ENCODE data around the gene TMED5.

The TMED5 gene

GRCh38 chr1:93154898-93155297, 25.3 kb downstream of the TMED5 start:
- Mint-ChIP-seq H3K36me3 (ENCODE audit: low read depth) (peaks cover 22% of the 10 kb centered on the region), H3K4me1 (ENCODE audit: low read depth) (peaks cover 11% of the 10 kb centered on the region), H3K4me3 (no peak overlapping the region), H3K27ac (no peak overlapping the region), H3K9me3 (no peaks in the 10 kb centered on the region), H3K27me3 (ENCODE audit: low read depth) (no peaks in the 10 kb centered on the region)

DNA sequence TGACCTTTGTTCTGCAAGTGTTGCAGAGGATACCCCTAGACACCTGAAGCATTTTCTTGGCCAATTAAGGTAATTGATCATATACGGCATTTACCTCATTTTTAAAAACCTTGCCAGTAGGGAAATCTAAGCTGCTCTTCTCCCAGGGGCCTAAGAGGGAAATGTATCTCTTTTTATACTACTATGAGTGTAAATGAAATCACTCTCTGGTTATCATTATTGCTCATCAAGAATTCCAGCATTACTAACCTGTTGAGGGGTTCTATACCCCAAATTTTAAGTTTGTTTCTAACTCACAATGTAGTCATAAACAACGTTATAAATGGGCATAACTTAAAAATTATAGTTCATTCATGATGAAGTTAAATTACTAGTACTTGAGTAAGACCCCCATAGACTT, 27.4 kb downstream of the TMED5 start:
- Mint-ChIP-seq H3K36me3 (ENCODE audit: low read depth) (peaks cover 26% of the 10 kb centered on the region), H3K27ac (no peak overlapping the region), H3K9me3 (no peaks in the 10 kb centered on the region), H3K27me3 (ENCODE audit: low read depth) (no peaks in the 10 kb centered on the region), H3K4me1 (ENCODE audit: low read depth) (peaks cover 11% of the 10 kb centered on the region), H3K4me3 (no peak overlapping the region)

DNA sequence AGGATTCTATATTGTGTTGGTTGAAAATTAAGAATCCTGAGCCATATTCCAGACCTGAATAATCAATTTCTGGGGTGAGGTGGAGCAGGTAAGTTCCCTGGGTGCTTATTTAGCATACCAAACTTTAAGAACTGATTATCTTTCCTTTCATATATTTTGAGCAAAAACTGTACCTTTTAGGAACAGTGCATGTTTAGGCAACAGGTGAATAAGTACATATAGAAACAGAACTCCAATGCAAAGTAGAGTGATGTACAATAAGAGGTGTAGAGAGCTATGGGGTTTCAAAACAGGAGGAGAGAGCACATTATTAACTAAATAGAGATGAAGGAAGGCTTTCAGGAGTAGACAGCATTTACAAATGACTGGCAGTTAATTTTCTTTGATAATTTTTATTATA, 28.7 kb downstream of the TMED5 start:
- Mint-ChIP-seq H3K27ac (peak overlapping the region; percentile 3), H3K4me3 (no peak overlapping the region), H3K4me1 (ENCODE audit: low read depth) (peaks cover 12% of the 10 kb centered on the region), H3K27me3 (ENCODE audit: low read depth) (no peaks in the 10 kb centered on the region), H3K36me3 (ENCODE audit: low read depth) (peaks cover 29% of the 10 kb centered on the region), H3K9me3 (no peaks in the 10 kb centered on the region)

DNA sequence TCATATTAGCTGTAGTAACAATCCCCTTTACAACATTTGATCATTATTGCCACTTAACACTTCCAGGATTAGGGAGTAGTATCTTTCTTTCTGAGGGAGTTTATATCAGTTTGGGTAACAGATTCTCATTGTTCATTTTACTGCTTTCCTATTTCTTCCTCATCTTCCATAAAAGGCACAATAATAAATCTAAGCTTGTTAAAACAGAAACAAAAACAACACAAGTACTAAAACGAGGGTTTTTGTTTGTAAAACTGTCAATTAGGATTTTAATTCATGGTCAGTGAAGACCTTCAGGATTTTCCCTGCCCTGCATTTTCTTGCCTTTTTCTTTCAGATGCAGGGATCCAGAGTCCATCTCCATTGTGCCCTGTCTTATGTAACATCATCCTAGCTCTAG, 29.5 kb downstream of the TMED5 start:
- no peak overlapping the region for H3K27ac Mint-ChIP-seq
- no peak overlapping the region for H3K4me3 Mint-ChIP-seq
- peaks cover 26% of the 10 kb centered on the region for H3K36me3 Mint-ChIP-seq (ENCODE audit: low read depth)
- H3K4me1 Mint-ChIP-seq (ENCODE audit: low read depth): peaks cover 10% of the 10 kb centered on the region
- no peaks in the 10 kb centered on the region for H3K27me3 Mint-ChIP-seq (ENCODE audit: low read depth)
- H3K9me3 Mint-ChIP-seq: no peaks in the 10 kb centered on the region

GRCh38 chr1:93148001-93148400, 32.2 kb downstream of the TMED5 start:
- H3K27ac Mint-ChIP-seq: no peak overlapping the region

GRCh38 chr1:93143769-93144168, 36.4 kb downstream of the TMED5 start:
- Mint-ChIP-seq H3K36me3 (ENCODE audit: low read depth) (peaks cover 13% of the 10 kb centered on the region), H3K27me3 (ENCODE audit: low read depth) (no peaks in the 10 kb centered on the region), H3K27ac (no peak overlapping the region), H3K4me3 (no peak overlapping the region), H3K9me3 (no peaks in the 10 kb centered on the region), H3K4me1 (ENCODE audit: low read depth) (peaks cover 7% of the 10 kb centered on the region)

More at GRCh38 chr1:93148001-93148400, 32.2 kb downstream of the TMED5 start:
- Mint-ChIP-seq H3K36me3 (ENCODE audit: low read depth) (peaks cover 20% of the 10 kb centered on the region), H3K4me1 (ENCODE audit: low read depth) (peaks cover 6% of the 10 kb centered on the region), H3K27me3 (ENCODE audit: low read depth) (no peaks in the 10 kb centered on the region), H3K9me3 (no peaks in the 10 kb centered on the region), H3K4me3 (no peak overlapping the region)

DNA sequence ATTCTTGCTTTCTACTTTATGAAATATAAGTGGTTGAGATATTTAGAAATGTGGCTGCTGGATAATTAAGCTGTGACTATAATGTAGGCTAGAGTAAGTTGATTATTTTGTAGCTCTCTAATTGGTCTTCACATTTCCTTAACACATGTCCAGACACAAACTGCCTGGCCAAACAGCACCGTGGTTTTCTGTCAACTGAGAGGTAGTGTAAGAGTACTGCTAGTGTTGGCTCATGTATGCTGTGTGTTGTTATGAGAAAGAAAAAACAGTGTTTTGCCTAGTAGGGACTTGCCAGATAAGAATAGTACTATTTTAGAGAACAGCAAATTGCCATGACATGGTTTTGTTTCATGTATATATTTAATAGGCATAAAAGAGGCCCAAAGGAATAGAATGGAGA, 37.1 kb downstream of the TMED5 start:
- Mint-ChIP-seq H3K4me3 (no peak overlapping the region), H3K27me3 (ENCODE audit: low read depth) (no peaks in the 10 kb centered on the region), H3K36me3 (ENCODE audit: low read depth) (peaks cover 12% of the 10 kb centered on the region), H3K9me3 (no peaks in the 10 kb centered on the region), H3K27ac (no peak overlapping the region), H3K4me1 (ENCODE audit: low read depth) (peaks cover 7% of the 10 kb centered on the region)

DNA sequence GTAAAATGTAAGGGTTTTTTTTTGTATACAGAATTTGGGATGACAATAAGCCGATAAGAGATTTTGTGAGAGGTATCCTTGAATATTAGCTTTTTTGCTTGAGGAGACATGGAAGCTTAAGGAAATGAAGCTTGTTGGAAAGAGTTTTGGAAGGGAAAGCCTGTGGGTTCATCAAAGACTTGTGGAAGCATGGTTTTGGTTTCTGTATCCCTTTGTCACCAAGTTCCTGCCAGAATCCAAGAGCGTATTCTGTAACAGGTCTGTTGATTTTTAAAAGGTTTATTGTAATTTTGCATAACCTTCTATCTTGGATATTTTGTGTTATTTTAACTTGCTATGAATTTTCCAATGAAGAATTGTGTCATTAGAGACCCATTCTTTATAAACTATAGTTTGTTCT, 38.1 kb downstream of the TMED5 start:
- H3K27me3 Mint-ChIP-seq (ENCODE audit: low read depth): no peaks in the 10 kb centered on the region
- H3K27ac Mint-ChIP-seq: no peak overlapping the region
- H3K4me3 Mint-ChIP-seq: no peak overlapping the region
- H3K4me1 Mint-ChIP-seq (ENCODE audit: low read depth): peaks cover 5% of the 10 kb centered on the region
- H3K9me3 Mint-ChIP-seq: no peaks in the 10 kb centered on the region
- H3K36me3 Mint-ChIP-seq (ENCODE audit: low read depth): peaks cover 7% of the 10 kb centered on the region

DNA sequence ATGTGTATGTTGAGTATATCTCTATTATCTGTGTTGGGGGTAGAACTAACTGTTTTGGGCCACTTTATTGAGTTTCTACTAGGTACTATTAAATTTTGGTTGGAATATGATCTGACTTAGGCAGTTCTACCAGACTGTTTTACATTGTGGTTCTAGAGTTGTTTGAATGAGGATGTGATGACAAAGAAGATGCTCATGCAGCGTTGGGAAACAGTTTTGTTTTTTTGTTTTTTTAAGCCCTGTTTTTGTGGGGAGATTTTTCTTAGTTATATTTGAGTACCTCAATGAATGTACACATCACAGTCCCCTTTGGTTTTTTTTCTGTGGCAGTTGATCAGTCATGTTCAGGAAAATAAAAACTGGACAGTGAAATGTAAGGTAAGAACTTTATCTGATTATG, 40.1 kb downstream of the TMED5 start:
- Mint-ChIP-seq H3K27me3 (ENCODE audit: low read depth) (no peaks in the 10 kb centered on the region), H3K4me1 (ENCODE audit: low read depth) (peaks cover 6% of the 10 kb centered on the region), H3K27ac (no peak overlapping the region), H3K4me3 (no peak overlapping the region), H3K36me3 (ENCODE audit: low read depth) (peaks cover 14% of the 10 kb centered on the region), H3K9me3 (no peaks in the 10 kb centered on the region)

DNA sequence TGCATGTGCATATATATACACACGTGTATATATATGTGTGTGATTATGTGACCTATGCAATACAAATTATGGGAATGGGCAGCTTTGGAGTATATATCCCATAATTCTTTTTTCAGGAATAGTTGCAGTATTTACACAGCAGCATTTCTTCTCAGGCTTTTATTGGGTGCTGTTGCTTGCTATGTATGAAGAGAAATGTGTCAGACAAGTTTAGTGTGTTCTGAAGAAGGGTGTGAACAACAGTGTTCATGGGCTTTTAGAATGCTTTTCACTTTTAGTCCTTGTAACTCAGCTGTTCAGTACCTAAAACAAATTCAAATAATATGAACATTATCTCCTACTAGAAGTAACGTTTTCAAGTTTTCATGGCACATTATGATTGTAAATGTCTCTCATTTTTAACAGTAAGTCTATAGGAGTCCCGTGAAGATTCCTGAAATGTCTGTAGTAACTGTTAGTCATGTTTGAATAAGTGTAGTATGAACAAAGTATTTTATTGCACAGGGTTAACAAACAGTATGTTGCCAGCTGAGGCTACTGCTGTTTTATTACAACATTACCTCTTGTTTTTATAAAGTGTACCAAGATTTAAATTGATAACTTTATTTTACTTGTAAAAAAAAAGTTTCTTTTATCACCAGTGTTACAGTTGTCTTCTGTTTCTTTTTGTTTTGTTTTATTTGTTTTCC, 42.5 kb downstream of the TMED5 start:
- no peak overlapping the region for H3K27ac Mint-ChIP-seq
- peaks cover 14% of the 10 kb centered on the region for H3K36me3 Mint-ChIP-seq (ENCODE audit: low read depth)
- no peak overlapping the region for H3K4me3 Mint-ChIP-seq
- H3K4me1 Mint-ChIP-seq (ENCODE audit: low read depth): peaks cover 6% of the 10 kb centered on the region
- no peaks in the 10 kb centered on the region for H3K27me3 Mint-ChIP-seq (ENCODE audit: low read depth)
- H3K9me3 Mint-ChIP-seq: no peaks in the 10 kb centered on the region

GRCh38 chr1:93136445-93136844, 43.8 kb downstream of the TMED5 start:
- Mint-ChIP-seq H3K9me3 (no peaks in the 10 kb centered on the region), H3K4me3 (no peak overlapping the region), H3K27ac (no peak overlapping the region), H3K4me1 (ENCODE audit: low read depth) (peaks cover 4% of the 10 kb centered on the region), H3K36me3 (ENCODE audit: low read depth) (peaks cover 14% of the 10 kb centered on the region), H3K27me3 (ENCODE audit: low read depth) (no peaks in the 10 kb centered on the region)

DNA sequence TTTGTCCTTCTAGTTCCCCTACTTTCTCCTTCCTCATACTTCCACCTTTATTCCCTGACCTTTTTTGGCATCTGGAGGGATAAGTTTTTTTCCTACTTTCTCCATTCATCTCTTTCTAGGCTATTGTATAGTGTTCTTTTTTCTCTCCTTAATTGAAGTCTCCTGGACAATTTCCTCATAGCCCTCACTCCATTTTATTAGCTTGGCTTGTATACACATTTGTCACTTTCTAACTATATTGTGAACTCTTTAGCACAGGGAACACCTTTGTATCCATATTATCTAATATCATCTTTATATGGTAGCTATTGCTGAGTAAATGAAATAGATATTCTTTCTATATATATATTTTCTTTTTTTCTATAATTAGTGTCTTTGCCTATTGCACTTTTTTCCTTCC, 47.6 kb downstream of the TMED5 start:
- Mint-ChIP-seq H3K4me1 (ENCODE audit: low read depth) (peaks cover 2% of the 10 kb centered on the region), H3K27ac (no peak overlapping the region), H3K27me3 (ENCODE audit: low read depth) (no peaks in the 10 kb centered on the region), H3K36me3 (ENCODE audit: low read depth) (peaks cover 6% of the 10 kb centered on the region), H3K9me3 (no peaks in the 10 kb centered on the region), H3K4me3 (no peak overlapping the region)

DNA sequence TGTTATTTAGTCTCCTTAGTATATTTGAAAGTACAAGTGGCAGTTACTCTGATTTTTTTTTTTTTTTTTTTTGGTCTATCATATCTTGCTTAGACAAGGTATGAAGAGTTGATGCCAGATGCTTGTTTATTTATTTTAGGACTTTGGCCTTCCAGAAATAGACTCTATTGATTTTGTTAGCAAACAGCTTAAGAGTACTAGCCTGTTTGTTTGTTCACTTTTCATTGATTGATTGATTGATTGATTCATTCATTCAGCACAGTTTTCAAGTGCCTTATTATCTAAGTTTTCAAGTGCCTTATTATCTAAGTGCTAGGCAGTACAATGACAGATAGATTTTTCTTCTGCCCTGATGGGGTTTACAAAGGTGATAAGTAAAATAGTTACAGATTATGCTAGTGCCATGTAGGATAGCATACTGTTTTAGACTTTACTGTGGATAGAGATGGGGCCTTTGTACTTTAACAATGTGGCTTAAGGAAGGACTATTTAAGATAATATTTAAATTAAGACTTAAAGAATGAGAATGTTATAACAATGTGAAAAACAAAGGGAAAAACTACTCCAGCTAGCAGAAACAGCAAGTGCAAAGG, 50.6 kb downstream of the TMED5 start:
- Mint-ChIP-seq H3K9me3 (no peaks in the 10 kb centered on the region), H3K27ac (no peak overlapping the region), H3K4me1 (ENCODE audit: low read depth) (no peaks in the 10 kb centered on the region), H3K27me3 (ENCODE audit: low read depth) (no peaks in the 10 kb centered on the region), H3K36me3 (ENCODE audit: low read depth) (peaks cover 5% of the 10 kb centered on the region), H3K4me3 (no peak overlapping the region)

DNA sequence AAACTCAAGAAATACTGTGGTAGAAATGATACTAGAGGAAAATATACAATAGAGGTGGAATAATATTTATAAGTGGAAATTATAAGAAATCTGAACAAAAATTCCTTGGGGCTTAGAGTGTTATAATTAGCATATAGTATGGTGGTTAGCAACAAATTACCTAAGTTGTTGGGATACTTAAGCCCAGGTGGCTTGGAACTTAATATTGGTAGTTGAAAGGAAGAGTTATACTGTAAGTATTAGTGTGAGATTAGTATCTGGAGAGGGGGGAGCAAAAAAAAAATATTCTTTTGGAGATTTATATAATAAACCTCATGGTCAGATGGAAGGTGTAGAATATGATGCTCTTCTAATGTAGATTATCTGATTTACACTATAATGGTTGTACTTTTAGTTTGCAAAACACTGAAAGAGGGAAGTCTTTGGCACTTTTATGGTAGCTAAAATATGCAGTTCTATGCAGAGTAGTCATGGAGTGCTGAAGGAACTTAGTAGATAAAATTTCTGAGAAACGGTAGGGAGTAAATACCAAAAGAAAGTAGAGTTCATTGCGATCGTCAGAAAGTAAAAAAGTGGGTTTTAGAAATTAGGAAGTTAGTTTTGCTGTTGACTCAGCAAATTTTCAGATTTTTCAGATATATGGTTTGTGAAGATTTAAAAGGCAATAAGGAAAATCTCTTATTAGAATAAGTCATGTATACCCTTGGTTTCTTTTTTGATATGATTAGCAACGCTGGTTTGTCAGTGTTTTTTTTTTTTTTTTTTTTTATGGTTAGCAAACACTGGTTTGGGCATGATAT, 55.5 kb downstream of the TMED5 start:
- peaks cover 21% of the 10 kb centered on the region for H3K36me3 Mint-ChIP-seq (ENCODE audit: low read depth)
- H3K4me1 Mint-ChIP-seq (ENCODE audit: low read depth): peaks cover 7% of the 10 kb centered on the region
- no peak overlapping the region for H3K27ac Mint-ChIP-seq
- no peaks in the 10 kb centered on the region for H3K27me3 Mint-ChIP-seq (ENCODE audit: low read depth)
- H3K4me3 Mint-ChIP-seq: no peak overlapping the region
- H3K9me3 Mint-ChIP-seq: no peaks in the 10 kb centered on the region

DNA sequence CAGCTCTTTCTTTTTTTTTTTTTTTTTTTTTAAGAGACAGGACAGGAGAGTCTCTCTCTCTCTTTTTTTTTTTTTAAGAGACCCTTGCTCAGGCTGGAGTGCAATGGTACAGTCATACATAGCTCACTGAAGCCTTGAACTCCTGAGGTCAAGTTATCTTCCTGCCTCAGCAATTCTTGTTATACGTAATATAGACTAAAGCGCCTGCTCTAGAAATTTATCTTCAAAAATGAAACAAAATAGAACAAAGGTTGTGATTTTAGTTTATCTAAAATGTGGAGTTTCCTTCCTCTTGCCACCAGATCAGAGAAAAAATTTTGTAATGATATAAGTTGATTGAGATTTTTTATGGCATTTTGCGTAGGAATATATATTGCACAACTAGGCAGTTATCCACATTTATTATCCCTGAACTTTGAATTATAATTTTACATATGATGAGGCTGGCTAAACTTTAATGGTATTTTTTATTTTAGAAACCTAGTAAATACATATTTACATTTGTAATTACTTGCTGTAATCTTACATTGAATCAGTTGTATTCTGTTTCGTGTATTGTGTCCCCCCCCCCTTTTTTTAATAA, 56.9 kb downstream of the TMED5 start:
- Mint-ChIP-seq H3K4me3 (no peak overlapping the region), H3K27me3 (ENCODE audit: low read depth) (no peaks in the 10 kb centered on the region), H3K36me3 (ENCODE audit: low read depth) (peaks cover 26% of the 10 kb centered on the region), H3K9me3 (no peaks in the 10 kb centered on the region), H3K27ac (no peak overlapping the region), H3K4me1 (ENCODE audit: low read depth) (peaks cover 7% of the 10 kb centered on the region)

Measured in T-helper 1 cell treated with Interleukin-12 subunit alpha and Interleukin-12 subunit beta and Interleukin-4 antibody, amounts not matched to agents 30 μg/mL and 1 μg/mL, for 36 hours (primary cell).